Vagina (tissue), 2 donors: Measurements from ENCODE around the gene MAN2A2. TPM values are rescaled to one million over a fixed set of nuclear protein-coding genes. Genes with fewer than 3 reads are reported as not detected.

Experiments used
- DNase-seq, 2 donors: peaks; one replicate each; pipeline ENCODE4 v3.0.0-alpha.2; 2017; ENCODE audit errors: extremely low spot score in 2 of 2
- H3K27ac ChIP-seq: fragments of 200-600 bp; sonication (generic); one replicate; pipeline ENCODE4 v1.5.1; 2019
- H3K27me3 ChIP-seq: fragments of 200-600 bp; sonication (generic); one replicate; pipeline ENCODE4 v1.5.1; 2019
- H3K36me3 ChIP-seq, 2 donors: fragments of 200-600 bp; sonication (generic); one replicate each; pipeline ENCODE4 v1.5.1; 2017 to 2019
- H3K4me1 ChIP-seq: fragments of 200-600 bp; sonication (generic); one replicate; pipeline ENCODE4 v1.5.1; 2019
- H3K4me3 ChIP-seq, 2 donors: fragments of 200-600 bp; sonication (generic); 1 replicate in 1 of 2; 2 replicates in 1 of 2; pipeline ENCODE4 v1.5.1; 2016 to 2019
- H3K9me3 ChIP-seq: fragments of 200-600 bp; sonication (generic); one replicate; pipeline ENCODE4 v1.5.1; 2019
- CTCF ChIP-seq, 3 experiments: fragments of 450-650 bp in 2 of 3; fragments of 200-600 bp in 1 of 3; sonication (generic) in 1 of 3; IDR thresholded peaks; one replicate each; pipeline ENCODE4 v1.5.1; 2017 to 2019; ENCODE audit warnings: antibody characterized with exemption in 3 of 3, mild to moderate bottlenecking in 2 of 3, moderate library complexity in 2 of 3
- POLR2A ChIP-seq, 2 donors: fragments of 450-650 bp; IDR thresholded peaks; one replicate each; pipeline ENCODE4 v1.6.1; 2017; ENCODE audit warnings: antibody characterized with exemption in 2 of 2, mild to moderate bottlenecking in 2 of 2, moderate library complexity in 2 of 2
- POLR2AphosphoS5 ChIP-seq, 2 donors: sonication (generic); formaldehyde crosslinking; IDR thresholded peaks; one replicate each; pipeline ENCODE4 v1.9.0; 2017; ENCODE audit warnings: antibody characterized with exemption in 2 of 2, mild to moderate bottlenecking in 2 of 2, low read depth in 1 of 2; ENCODE audit not compliant: insufficient read depth in 1 of 2
- intact Hi-C: fragments of 100-400 bp; cut with DNase I; formaldehyde crosslinking; loops from one replicate; pipeline ENCODE4 v1.15.1; 2023
- total RNA-seq: library from RNA; depleted of rRNA; stranded (reverse); fragments of >200 nt; gene quantifications from one replicate; pipeline ENCODE4 v1.2.3, GENCODE V29; 2016

Gene MAN2A2
- total RNA-seq, 1 donor from 2014 or later, result 46.7 TPM

- Histone ChIP-seq H3K9me3 (no peaks in the 10 kb centered on the region), H3K36me3 (peaks cover 0 to 49% of the 10 kb centered on the region in 2 donors), H3K27me3 (no peaks in the 10 kb centered on the region), H3K4me3 (no peak overlapping the region), H3K4me1 (peaks cover 36% of the 10 kb centered on the region), H3K27ac (no peak overlapping the region)
- TF ChIP-seq POLR2AphosphoS5 (IDR thresholded peaks at IDR 0.05; ENCODE audit: insufficient read depth in 1 of 2, low read depth in 1 of 2), result no peak
- no peak for TF ChIP-seq POLR2A (IDR thresholded peaks at IDR 0.05)
- no peak for TF ChIP-seq CTCF (IDR thresholded peaks at IDR 0.05)
- intact Hi-C loops, result loop anchor here (10.0 kb wide), 1 partner anchor 167 kb away; the partner anchor contains the start of gene BLM
- no peak for DNase-seq
These were observed 21.0 kb upstream of the MAN2A2 start for GRCh38 chr15:90881978-90882721.

DNA sequence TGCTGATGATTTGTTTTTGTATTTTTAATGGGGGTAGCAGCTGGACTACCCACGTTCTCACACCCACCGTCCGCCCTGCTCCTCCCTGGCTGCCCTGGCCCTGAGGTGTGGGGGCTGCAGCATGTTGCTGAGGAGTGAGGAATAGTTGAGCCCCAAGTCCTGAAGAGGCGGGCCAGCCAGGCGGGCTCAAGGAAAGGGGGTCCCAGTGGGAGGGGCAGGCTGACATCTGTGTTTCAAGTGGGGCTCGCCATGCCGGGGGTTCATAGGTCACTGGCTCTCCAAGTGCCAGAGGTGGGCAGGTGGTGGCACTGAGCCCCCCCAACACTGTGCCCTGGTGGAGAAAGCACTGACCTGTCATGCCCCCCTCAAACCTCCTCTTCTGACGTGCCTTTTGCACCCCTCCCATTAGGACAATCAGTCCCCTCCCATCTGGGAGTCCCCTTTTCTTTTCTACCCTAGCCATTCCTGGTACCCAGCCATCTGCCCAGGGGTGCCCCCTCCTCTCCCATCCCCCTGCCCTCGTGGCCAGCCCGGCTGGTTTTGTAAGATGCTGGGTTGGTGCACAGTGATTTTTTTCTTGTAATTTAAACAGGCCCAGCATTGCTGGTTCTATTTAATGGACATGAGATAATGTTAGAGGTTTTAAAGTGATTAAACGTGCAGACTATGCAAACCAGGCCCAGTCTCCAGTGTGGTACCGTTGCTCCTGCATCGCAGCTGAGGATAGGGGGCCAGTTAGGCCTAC lies 20.1 kb upstream of the MAN2A2 start:
- no peaks in the 10 kb centered on the region for H3K27me3 ChIP-seq
- no peaks in the 10 kb centered on the region for H3K9me3 ChIP-seq
- peaks cover 36% of the 10 kb centered on the region for H3K4me1 ChIP-seq
- DNase-seq, result no peak
- peaks cover 0 to 41% of the 10 kb centered on the region in 2 donors for H3K36me3 ChIP-seq
- TF ChIP-seq POLR2A (IDR thresholded peaks at IDR 0.05) (no peak), POLR2AphosphoS5 (IDR thresholded peaks at IDR 0.05; ENCODE audit: insufficient read depth in 1 of 2, low read depth in 1 of 2) (no peak), CTCF (IDR thresholded peaks at IDR 0.05) (no peak)
- intact Hi-C loops, result loop anchor here (10.0 kb wide), 1 partner anchor 168 kb away; the partner anchor contains the start of gene BLM
- peak overlapping the region; percentile 97 for H3K27ac ChIP-seq
- no peak overlapping the region for H3K4me3 ChIP-seq

DNA sequence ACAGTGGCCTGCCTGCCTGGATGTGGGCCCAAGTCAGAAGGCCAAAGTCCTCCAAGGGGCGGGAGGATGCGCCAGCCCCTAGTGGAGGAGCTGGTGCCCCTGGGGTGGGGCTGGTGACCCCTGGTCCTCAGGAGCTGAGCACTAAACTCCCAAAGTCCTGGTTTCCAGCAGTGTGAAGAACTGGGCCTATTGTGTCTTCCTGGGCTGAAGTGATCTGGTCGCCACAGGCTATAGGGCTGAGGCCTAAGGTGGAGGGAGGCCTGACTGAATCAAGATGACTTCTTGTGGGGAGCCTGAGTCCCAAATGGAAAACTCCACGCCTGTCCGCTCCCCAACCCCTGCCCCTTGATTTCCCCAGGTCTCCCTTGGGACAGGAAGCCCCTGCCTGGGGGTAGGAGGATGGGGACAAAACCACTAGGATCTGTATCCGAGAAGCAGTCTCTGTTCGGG lies 19.6 kb upstream of the MAN2A2 start:
- no peak for TF ChIP-seq POLR2AphosphoS5 (IDR thresholded peaks at IDR 0.05; ENCODE audit: insufficient read depth in 1 of 2, low read depth in 1 of 2)
- TF ChIP-seq CTCF (IDR thresholded peaks at IDR 0.05), result no peak
- no peak for TF ChIP-seq POLR2A (IDR thresholded peaks at IDR 0.05)
- Histone ChIP-seq H3K27me3 (no peaks in the 10 kb centered on the region), H3K4me3 (peak overlapping the region; percentile 57 to 72), H3K4me1 (peaks cover 36% of the 10 kb centered on the region), H3K9me3 (no peaks in the 10 kb centered on the region), H3K27ac (peak overlapping the region; percentile 97), H3K36me3 (peaks cover 0 to 36% of the 10 kb centered on the region in 2 donors)
- DNase-seq, result no peak
- intact Hi-C loops, result loop anchor here (10.0 kb wide), 1 partner anchor 169 kb away; the partner anchor contains the start of gene BLM

- no peaks in the 10 kb centered on the region for H3K9me3 ChIP-seq
- DNase-seq, result no peak
- TF ChIP-seq CTCF (IDR thresholded peaks at IDR 0.05) (no peak), POLR2AphosphoS5 (IDR thresholded peaks at IDR 0.05; ENCODE audit: insufficient read depth in 1 of 2, low read depth in 1 of 2) (peak in 1 of 2 donors; percentile 75), POLR2A (IDR thresholded peaks at IDR 0.05) (peak in 1 of 2 donors; percentile 31)
- peaks cover 0 to 32% of the 10 kb centered on the region in 2 donors for H3K36me3 ChIP-seq
- intact Hi-C loops, result loop anchor here (2.0 to 10.0 kb wide), 2 partner anchors 169 to 235 kb away; partner anchors contain the start of gene BLM
- H3K27me3 ChIP-seq, result no peaks in the 10 kb centered on the region
- H3K27ac ChIP-seq, result peak within 1 kb of the TSS; percentile 97
- peak within 1 kb of the TSS; percentile 57 to 72 for H3K4me3 ChIP-seq
- H3K4me1 ChIP-seq, result peaks cover 36% of the 10 kb centered on the region
These were observed 19.0 kb upstream of the MAN2A2 start, which contains the start of gene FES for GRCh38 chr15:90883976-90884718. Gene FES, plus strand, starts transcription at chr15:90884504. Its CDS starts 542 bp downstream, at chr15:90885046.
